ENCODE results near the gene RNF121.

The RNF121 gene

GRCh38 chr11:71991494-71991893, 62.6 kb downstream of the RNF121 start:
- no peak for DNase-seq

DNA sequence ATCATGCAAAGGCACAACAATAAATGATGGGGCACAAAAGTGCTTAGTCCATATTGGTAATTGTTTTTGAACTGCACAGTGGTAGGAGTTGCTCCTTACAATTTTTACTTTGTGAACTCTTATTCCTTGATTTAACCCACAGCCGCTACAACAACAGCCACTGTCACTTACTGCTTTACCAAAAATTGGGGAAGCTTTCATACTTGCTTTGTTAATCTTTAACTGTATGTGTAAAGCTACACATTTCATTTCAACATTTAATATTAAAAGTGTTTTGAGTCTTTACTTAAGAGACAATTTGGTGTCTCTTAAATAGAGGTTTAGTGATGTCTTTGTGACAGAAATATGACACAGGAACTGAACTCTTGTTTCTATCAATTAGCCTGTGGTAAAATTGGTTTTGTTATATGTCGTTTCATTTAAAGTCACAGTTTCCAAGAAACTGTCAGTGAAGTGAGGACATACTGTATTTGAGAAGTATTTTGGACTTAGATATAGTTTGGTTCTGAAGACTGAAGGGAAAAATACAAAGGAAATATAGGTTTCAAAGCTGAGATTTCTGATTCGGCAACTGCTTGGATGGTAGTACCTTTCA, 63.4 kb downstream of the RNF121 start:
- no peak for DNase-seq

GRCh38 chr11:71994786-71995185, 65.9 kb downstream of the RNF121 start:
- no peak for DNase-seq

GRCh38 chr11:71995726-71996291, 67.0 kb downstream of the RNF121 start:
- no peak for DNase-seq

- no peak for DNase-seq
These were observed 67.7 kb downstream of the RNF121 start for GRCh38 chr11:71996517-71996916.

- no peak for DNase-seq
These were observed 68.1 kb downstream of the RNF121 start for GRCh38 chr11:71996946-71997345.

- DNase-seq, result no peak
These were observed 68.7 kb downstream of the RNF121 start for GRCh38 chr11:71997594-71997993.

- no peak for DNase-seq
These were observed 69.2 kb downstream of the RNF121 start for GRCh38 chr11:71998061-71998460.

- no peak for DNase-seq
These were observed 69.9 kb downstream of the RNF121 start, which contains the start of gene IL18BP for GRCh38 chr11:71998649-71999310. Gene IL18BP, plus strand, starts transcription at chr11:71998909. Its CDS starts 1,076 bp downstream, at chr11:71999985.

GRCh38 chr11:71999362-71999761, 70.5 kb downstream of the RNF121 start:
- DNase-seq, result no peak

GRCh38 chr11:71999798-72000197, 71.0 kb downstream of the RNF121 start:
- DNase-seq, result no peak

GRCh38 chr11:72000202-72000867, 71.5 kb downstream of the RNF121 start:
- no peak for DNase-seq

DNA sequence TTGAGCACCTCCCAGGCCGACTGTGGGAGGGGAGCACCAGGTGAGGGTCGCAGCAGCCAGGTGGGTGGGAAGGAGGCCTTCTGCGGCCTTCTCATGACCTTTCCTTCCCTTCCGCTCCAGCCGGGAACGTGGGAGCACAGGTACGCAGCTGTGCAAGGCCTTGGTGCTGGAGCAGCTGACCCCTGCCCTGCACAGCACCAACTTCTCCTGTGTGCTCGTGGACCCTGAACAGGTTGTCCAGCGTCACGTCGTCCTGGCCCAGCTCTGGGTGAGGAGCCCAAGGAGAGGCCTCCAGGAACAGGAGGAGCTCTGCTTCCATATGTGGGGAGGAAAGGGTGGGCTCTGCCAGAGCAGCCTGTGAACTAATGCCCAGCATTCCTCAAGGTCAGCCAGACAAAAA, 72.4 kb downstream of the RNF121 start:
- no peak for DNase-seq

DNA sequence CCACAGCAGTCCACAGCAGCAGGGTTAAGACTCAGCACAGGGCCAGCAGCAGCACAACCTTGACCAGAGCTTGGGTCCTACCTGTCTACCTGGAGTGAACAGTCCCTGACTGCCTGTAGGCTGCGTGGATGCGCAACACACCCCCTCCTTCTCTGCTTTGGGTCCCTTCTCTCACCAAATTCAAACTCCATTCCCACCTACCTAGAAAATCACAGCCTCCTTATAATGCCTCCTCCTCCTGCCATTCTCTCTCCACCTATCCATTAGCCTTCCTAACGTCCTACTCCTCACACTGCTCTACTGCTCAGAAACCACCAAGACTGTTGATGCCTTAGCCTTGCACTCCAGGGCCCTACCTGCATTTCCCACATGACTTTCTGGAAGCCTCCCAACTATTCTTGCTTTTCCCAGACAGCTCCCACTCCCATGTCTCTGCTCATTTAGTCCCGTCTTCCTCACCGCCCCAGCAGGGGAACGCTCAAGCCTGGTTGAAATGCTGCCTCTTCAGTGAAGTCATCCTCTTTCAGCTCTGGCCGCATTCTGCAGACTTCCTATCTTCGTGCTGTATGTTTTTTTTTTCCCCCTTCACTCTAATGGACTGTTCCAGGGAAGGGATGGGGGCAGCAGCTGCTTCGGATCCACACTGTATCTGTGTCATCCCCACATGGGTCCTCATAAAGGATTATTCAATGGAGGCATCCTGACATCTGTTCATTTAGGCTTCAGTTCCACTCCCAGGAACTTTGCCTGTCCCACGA, 73.2 kb downstream of the RNF121 start:
- no peak for DNase-seq

- no peak for DNase-seq
These were observed 74.3 kb downstream of the RNF121 start for GRCh38 chr11:72002841-72003775.

DNA sequence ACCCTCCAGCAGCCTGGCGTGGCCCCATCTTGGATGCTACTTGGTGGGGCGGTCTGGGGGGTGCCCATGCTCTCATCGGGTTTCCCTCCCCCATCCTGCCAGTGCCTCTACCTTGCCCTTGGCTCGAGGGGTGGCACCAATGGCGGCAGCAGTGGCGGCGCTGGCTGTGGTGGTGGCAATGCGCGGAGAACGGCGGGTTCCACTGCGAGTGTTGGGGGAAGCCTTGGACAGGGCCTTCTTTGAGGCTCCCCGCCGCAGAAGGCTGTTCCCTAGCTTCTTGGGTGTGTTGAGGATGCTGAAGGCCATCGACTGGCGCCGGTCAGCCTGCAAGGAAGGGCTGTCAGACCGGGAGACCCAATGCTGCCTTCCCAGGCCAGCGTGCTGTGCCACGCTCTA, 74.9 kb downstream of the RNF121 start:
- DNase-seq, result no peak

DNA sequence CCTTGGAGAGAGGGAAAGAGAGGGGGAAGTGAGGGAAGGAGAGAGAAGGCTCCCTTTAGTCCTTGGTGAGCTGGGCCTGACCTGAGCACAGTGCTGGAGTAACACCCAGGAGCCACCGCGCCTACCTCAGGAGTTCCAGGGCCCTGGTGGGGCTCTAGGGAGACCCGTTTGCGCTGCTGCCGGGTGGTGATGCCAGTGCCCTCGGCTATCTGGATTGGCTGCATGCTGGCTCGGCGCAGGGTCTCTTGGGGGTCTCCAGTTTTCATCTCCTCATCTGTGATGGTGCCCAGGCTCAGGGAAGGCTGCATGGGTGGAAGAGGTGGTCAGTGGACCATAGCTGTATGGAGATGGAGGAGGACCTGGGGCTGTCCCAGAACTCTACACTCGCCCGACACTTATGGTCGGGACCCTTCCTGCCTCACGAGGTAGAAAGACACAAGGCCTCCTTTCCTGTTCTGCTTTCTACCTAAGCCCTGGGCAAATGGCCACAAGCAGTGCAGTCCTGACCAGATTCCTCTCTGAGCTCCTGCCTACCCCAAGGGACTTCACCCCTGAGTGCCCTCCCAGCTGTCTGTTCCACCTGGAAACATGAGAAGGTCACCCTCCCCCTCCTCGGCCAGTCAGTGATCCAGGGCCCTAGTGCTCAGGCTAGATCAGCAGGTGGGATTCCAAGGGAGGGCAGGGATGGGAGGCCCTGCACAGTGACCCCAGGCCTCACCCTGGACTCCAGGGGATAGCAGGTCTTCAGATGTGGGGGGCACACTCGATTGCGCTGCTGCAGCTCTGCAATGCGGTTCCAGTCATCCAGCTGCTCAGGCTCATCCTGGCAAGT, 75.9 kb downstream of the RNF121 start:
- no peak for DNase-seq

GRCh38 chr11:72005347-72006260, 76.8 kb downstream of the RNF121 start:
- DNase-seq, result no peak

GRCh38 chr11:72006309-72007088, 77.7 kb downstream of the RNF121 start:
- DNase-seq, result no peak

All from SW 1271 (cell line).